Testis (tissue), 2 donors: ENCODE measurements around the gene ZNF532.

Experiments
- CTCF ChIP-seq, 3 experiments: fragments of 450-650 bp in 2 of 3; fragments of 200-600 bp in 1 of 3; sonication (generic) in 1 of 3; IDR thresholded peaks; one replicate each; pipeline ENCODE4 v1.5.1; 2016 to 2019; ENCODE audit warnings: antibody characterized with exemption in 3 of 3, mild to moderate bottlenecking in 2 of 3, moderate library complexity in 1 of 3
- POLR2A ChIP-seq: fragments of 450-650 bp; IDR thresholded peaks from one replicate; pipeline ENCODE4 v1.6.1; 2017; ENCODE audit warnings: antibody characterized with exemption, mild to moderate bottlenecking, moderate library complexity

DNA sequence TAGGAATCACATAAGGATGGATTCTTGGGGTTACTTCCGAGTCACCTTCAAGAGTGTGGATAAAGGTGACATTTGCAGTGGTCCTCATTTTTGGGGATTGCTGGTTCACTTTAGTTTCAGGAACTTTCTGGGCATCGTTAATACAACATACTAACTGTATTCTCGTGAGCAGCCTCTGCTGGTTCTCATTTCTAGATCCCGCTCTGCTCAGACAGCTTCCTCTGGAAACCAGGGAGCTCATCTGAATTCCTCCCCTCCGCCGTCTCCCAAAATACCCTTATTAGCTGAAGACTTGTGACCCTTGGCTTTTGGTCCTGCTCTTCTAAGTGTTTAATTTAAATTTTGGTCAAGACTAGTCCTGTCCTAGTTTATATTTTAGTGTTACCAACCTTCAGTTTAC is 64.5 kb downstream of the ZNF532 start:
- no peak for TF ChIP-seq CTCF (IDR thresholded peaks at IDR 0.05)
- TF ChIP-seq POLR2A = no peak
